Measurements from ENCODE around the gene PLCB1.

DNA sequence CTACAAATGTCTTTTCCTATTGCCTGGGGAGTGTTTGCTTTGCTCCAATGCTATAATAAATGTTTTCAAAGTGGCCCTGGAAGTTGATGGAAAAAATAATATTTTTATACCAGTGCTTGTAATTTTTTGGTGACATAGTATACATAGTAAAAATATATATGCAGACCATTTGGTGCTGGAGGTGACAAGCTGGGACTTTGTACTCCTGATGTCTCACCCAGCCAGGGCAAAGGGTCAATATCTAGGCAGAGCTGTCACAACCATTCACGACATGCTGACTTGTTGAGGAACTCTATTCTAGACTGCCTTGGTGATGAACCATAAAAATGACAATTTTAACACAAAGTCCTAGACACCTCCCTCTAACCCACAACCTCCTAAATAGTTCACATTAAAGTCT is 203.0 kb downstream of the PLCB1 start:
- TF ChIP-seq KDM1A (IDR thresholded peaks at IDR 0.05; ENCODE audit: borderline replicate concordance): no peak
- TF ChIP-seq, protein P1, sequence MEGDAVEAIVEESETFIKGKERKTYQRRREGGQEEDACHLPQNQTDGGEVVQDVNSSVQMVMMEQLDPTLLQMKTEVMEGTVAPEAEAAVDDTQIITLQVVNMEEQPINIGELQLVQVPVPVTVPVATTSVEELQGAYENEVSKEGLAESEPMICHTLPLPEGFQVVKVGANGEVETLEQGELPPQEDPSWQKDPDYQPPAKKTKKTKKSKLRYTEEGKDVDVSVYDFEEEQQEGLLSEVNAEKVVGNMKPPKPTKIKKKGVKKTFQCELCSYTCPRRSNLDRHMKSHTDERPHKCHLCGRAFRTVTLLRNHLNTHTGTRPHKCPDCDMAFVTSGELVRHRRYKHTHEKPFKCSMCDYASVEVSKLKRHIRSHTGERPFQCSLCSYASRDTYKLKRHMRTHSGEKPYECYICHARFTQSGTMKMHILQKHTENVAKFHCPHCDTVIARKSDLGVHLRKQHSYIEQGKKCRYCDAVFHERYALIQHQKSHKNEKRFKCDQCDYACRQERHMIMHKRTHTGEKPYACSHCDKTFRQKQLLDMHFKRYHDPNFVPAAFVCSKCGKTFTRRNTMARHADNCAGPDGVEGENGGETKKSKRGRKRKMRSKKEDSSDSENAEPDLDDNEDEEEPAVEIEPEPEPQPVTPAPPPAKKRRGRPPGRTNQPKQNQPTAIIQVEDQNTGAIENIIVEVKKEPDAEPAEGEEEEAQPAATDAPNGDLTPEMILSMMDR (IDR thresholded peaks at IDR 0.05 in 2 of 3, conservative IDR thresholded peaks at IDR 0.05 in 1 of 3; ENCODE audit: control insufficient read depth in 2 of 3, extremely low read depth in 1 of 3, insufficient read depth in 1 of 3, low read depth in 3 of 3, low read length in 3 of 3): no peak
